ENCODE results near the gene RMRP. TPM values are rescaled to one million over a fixed set of nuclear protein-coding genes. Genes with fewer than 3 reads are reported as not detected.
"Not testable (repeated sequence)": the region's sequence is repeated elsewhere in the genome, so short reads cannot be mapped to it uniquely, and the experiment has no call there.

RMRP gene
- total RNA-seq, 4 donors from 2014 or later: 1,115 to 7,222 (median 2,718) TPM

GRCh38 chr9:35616681-35617459, 40.9 kb downstream of the RMRP start:
- H3K27ac ChIP-seq: peak overlapping the region in 1 of 4 donors; percentile 5
- intact Hi-C loops (cut with DNase I; ENCODE audit: low total_unique reads) (no loop called here), in situ Hi-C loops (cut with MboI; ENCODE audit: low pct_ligation_motif_present in 1 of 4, low pct_unique_long_range_greater_than_20kb in 1 of 4, low sequenced_read_pairs in 3 of 4) (no loop called here)
- peak overlapping the region; percentile 10 to 38 (median 26) for H3K4me3 ChIP-seq
- no peaks in the 10 kb centered on the region for H3K36me3 ChIP-seq
- TF ChIP-seq CTCF (IDR thresholded peaks at IDR 0.05) (peak in 1 of 5 experiments; percentile 17), POLR2AphosphoS5 (IDR thresholded peaks at IDR 0.05) (no peak)
- DNase-seq: peak; percentile 82
- peaks cover 3 to 9% (median 8%) of the 10 kb centered on the region in 4 donors for H3K4me1 ChIP-seq
- H3K27me3 ChIP-seq: no peaks in the 10 kb centered on the region
- 5 to 11% methylated on average over 20 to 45 of the region's 51 CpGs for WGBS, 2 donors (ENCODE audit: low coverage in 1 of 2)
- H3K9me3 ChIP-seq: no peaks in the 10 kb centered on the region

GRCh38 chr9:35615981-35616680, 41.7 kb downstream of the RMRP start:
- H3K27me3 ChIP-seq: no peaks in the 10 kb centered on the region
- peaks cover 3 to 9% (median 8%) of the 10 kb centered on the region in 4 donors for H3K4me1 ChIP-seq
- H3K9me3 ChIP-seq: no peaks in the 10 kb centered on the region
- 87 to 100% methylated on average over 1 to 17 of the region's 17 CpGs for WGBS, 2 donors (ENCODE audit: low coverage in 1 of 2)
- TF ChIP-seq EP300 (IDR thresholded peaks at IDR 0.05; ENCODE audit: low read depth) (no peak), POLR2AphosphoS5 (IDR thresholded peaks at IDR 0.05) (no peak), CTCF (IDR thresholded peaks at IDR 0.05) (no peak), POLR2A (IDR thresholded peaks at IDR 0.05) (no peak)
- H3K4me3 ChIP-seq: no peak overlapping the region
- H3K27ac ChIP-seq: no peak overlapping the region
- intact Hi-C loops (cut with DNase I; ENCODE audit: low total_unique reads): no loop called here
- in situ Hi-C loops (cut with MboI; ENCODE audit: low pct_ligation_motif_present in 1 of 4, low pct_unique_long_range_greater_than_20kb in 1 of 4, low sequenced_read_pairs in 3 of 4): no loop called here
- DNase-seq: no peak
- no peaks in the 10 kb centered on the region for H3K36me3 ChIP-seq

GRCh38 chr9:35612843-35613242, 45.0 kb downstream of the RMRP start:
- no peak for TF ChIP-seq CTCF (IDR thresholded peaks at IDR 0.05)

GRCh38 chr9:35612066-35612465, 45.8 kb downstream of the RMRP start:
- H3K4me1 ChIP-seq; H3K27me3 ChIP-seq; intact Hi-C loops (cut with DNase I; ENCODE audit: low total_unique reads); H3K4me3 ChIP-seq; H3K27ac ChIP-seq; H3K9me3 ChIP-seq; in situ Hi-C loops (cut with MboI; ENCODE audit: low pct_ligation_motif_present in 1 of 4, low pct_unique_long_range_greater_than_20kb in 1 of 4, low sequenced_read_pairs in 3 of 4); DNase-seq: not testable (repeated sequence)
- H3K36me3 ChIP-seq: peaks cover 0 to 14% (median 7%) of the 10 kb centered on the region in 4 donors
- WGBS, 2 donors (ENCODE audit: low coverage in 1 of 2): 85% methylated on average over 4 of the region's 4 CpGs; no CpG with 5 or more reads in 1 of the 2 donors

More at GRCh38 chr9:35612843-35613242, 45.0 kb downstream of the RMRP start:
- Histone ChIP-seq H3K27ac (no peak overlapping the region), H3K36me3 (peaks cover 0 to 13% (median 5%) of the 10 kb centered on the region in 4 donors), H3K4me3 (no peak overlapping the region), H3K4me1 (peaks cover 3 to 8% (median 6%) of the 10 kb centered on the region in 4 donors), H3K27me3 (no peaks in the 10 kb centered on the region), H3K9me3 (no peaks in the 10 kb centered on the region)
- no peak for DNase-seq
- intact Hi-C loops (cut with DNase I; ENCODE audit: low total_unique reads) (no loop called here), in situ Hi-C loops (cut with MboI; ENCODE audit: low pct_ligation_motif_present in 1 of 4, low pct_unique_long_range_greater_than_20kb in 1 of 4, low sequenced_read_pairs in 3 of 4) (no loop called here)
- WGBS, 2 donors (ENCODE audit: low coverage in 1 of 2): 95% methylated on average over 2 of the region's 2 CpGs; no CpG with 5 or more reads in 1 of the 2 donors

All from transverse colon (tissue), 4 donors.